Hippocampal formation (tissue), 2 donors: ENCODE results near the gene WTIP.
"Not testable (repeated sequence)": the region's sequence is repeated elsewhere in the genome, so short reads cannot be mapped to it uniquely, and the experiment has no call there.

Source experiments
- DNase-seq, 2 donors: peaks; one replicate each; lab custom pipeline; 2025; lab: John Stamatoyannopoulos, UW

Gene WTIP

GRCh38 chr19:34503531-34504272, 22.1 kb downstream of the WTIP start:
- DNase-seq = no peak

GRCh38 chr19:34504273-34504808, 22.8 kb downstream of the WTIP start:
- DNase-seq = no peak

- DNase-seq = no peak
These were observed 23.3 kb downstream of the WTIP start for GRCh38 chr19:34504809-34505291.

DNA sequence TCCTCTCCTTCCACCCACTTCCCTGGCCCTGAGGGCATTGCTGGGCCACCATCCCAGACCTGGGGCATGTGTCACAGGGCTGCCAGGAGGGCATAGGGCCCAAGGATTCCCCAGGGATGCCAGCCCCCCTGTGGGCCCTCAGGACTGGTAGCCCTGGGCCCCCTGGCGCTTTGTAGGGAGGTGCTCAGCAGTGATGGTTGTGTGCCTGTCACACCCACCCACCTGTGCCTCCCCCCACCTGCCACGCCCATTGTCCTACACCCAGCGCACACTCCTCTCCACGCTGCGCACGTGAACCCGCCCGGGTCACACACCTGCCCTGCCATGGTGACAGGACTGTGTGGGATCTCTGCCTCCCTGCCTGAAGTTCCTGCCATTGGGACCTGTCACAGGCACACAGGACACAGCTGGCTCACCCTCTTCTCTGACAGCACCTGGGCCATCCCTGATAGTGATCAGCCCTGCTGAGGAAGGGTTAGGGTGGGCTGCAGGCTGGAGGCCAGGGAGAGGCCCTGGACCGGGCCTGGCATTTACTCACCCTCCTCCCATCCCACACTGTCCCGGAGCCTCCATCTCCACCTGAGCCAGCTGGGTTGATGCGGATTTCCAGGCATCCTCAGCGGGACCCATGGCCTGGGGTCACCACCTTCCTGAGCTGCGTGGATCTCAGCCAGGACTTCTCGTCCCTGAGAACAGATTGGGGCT, 23.9 kb downstream of the WTIP start:
- DNase-seq = no peak

- no peak for DNase-seq
These were observed 24.4 kb downstream of the WTIP start for GRCh38 chr19:34506026-34506370.

GRCh38 chr19:34507414-34508067, 26.0 kb downstream of the WTIP start:
- DNase-seq = no peak

- no peak for DNase-seq
These were observed 27.0 kb downstream of the WTIP start for GRCh38 chr19:34508540-34508939.

DNA sequence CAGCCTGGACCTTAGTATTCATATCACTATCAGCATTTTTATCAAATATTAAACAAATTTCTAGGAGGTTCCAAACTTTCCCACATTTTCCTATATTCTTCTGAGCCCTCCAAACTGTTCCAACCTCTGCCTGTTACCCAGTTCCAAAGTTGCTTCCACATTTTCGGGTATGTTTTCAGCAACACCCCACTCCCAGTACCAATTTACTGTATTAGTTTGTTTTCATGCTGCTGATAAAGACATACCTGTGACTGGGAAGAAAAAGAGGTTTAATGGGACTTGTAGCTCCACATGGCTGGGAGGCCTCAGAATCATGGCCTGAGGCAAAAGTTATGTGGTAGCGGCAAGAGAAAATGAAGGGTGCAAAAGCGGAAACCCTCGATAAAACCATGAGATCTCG, 29.3 kb downstream of the WTIP start:
- DNase-seq = not testable (repeated sequence)

DNA sequence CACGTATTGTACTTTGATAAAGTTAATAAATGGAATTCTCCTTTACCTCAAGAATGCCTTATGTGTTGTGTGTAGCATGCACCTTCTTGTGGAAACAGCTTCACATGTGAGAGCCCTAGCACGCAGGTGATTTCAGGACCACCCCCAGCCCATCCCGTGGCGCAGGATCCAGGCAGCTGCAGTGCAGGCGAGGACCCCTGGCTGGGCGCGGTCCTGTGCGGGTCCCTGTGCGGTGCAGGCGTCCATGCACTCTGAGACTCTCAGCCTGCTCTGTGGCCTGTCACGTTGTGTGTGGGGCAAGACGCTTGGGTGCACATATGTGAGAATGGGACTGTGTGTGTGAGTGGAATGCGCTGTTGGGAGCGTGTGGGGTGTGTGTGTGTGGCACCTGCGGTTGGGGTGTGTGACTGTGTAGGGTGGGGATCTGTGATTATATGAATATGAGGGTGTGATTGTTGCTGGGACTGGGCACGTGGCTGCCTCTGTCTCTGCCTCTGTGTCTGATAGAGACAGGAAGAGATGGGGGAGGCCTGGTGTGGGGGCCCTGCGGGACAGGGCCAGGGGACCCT, 30.8 kb downstream of the WTIP start:
- DNase-seq = no peak

DNA sequence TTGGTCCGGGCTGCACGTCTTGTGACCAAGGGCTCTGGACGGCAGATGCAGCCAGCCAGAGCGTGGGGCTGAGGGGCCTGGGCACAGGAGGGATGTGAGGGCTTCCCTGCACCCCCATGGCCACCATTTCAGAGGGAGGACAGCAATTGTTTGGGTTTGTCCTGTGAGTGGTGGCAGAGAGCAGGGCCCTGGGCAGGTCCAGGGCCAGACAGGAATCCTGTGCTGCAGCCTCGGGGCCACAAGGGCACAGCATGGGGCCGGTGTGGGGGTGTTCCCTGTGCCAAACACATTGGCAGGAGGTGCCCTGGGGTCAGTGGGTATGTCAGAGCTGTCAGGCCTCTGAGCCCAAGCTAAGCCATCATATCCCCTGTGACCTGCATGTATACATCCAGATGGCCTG, 32.2 kb downstream of the WTIP start:
- DNase-seq = no peak

GRCh38 chr19:34519602-34520001, 38.0 kb downstream of the WTIP start:
- DNase-seq = no peak

GRCh38 chr19:34523408-34523807, 41.9 kb downstream of the WTIP start:
- no peak for DNase-seq

- DNase-seq = no peak
These were observed 43.4 kb downstream of the WTIP start for GRCh38 chr19:34525001-34525400.

- DNase-seq = no peak
These were observed 52.6 kb downstream of the WTIP start for GRCh38 chr19:34534206-34534605.

DNA sequence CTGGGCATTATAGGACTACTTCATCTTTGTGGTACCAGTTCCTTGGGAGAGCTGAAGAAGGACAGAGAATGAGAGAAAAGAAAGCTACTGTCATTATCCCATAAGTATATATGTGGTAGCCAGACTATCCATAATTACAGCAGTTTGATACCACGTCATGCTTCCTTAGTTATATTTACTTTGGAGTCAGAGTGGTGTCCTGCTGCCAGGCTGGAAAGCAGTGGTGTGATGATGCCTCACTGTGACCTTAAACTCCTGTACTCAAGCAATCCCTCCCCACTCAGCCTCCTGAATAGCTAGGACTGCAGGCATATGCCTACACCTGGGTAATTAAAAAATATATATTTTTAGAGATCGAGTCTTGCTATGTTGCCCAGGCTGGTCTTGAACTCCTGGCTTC, 57.8 kb downstream of the WTIP start:
- no peak for DNase-seq

- DNase-seq = no peak
These were observed 59.4 kb downstream of the WTIP start for GRCh38 chr19:34540811-34541557.

DNA sequence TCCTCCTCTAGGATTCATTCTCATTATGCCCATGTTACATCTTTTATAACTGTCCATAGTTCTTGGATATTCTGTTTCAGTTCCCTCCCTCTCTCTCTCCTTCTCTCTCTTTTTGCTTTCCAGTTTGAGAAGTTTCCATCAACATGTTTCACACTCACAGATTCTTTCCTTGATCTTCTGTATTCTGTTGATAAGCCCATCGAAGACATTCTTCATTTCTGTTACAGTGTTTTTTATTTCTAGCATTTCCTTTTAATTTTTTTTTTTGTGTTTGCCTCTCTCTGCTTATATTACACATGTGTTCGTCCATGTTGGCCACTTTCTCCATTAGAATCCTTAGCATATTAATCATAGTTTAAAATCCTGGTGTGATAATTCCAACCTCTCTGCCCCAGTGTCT, 68.3 kb downstream of the WTIP start:
- no peak for DNase-seq

GRCh38 chr19:34555447-34555846, 73.9 kb downstream of the WTIP start:
- DNase-seq = no peak

DNA sequence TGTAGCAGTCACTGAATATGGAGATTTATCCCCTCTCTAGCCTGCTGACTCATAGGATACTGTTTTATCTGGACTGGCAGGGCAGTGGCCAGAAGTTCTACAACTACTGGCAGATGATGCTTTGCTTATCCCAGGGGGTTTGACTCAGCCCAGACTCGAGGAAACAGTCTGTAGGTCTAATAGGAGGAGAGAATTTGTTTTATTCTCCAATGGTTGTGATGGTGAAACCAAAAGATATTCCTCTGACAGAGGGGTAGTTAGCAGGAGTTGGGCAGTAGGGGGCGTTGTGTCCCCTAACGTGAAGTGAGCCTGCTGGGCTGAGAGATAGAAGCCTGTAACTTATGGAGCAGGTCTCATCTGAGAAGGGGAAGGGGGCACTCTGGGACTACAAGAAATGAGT, 74.9 kb downstream of the WTIP start:
- DNase-seq = peak in 1 of 2 donors; percentile 1

DNA sequence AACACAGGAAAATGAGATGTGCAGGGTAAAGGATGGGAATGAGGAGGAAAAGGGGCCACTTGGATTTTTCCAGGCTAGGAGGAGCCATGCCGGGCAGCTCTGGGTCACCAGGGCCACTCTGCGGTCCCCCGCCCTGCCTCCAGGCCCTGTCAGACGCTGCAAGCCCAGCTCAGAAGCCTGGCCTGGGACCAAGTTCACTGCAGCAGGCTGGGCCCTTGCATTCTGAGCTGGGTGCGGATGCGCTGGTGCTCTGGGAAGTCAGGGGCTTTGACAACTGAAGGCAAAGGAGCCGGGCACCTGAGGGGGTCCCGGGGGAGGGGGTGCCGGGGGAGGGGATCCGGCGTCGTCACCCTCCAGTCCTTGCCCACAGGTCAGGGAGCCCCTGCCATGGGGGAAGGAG, 77.5 kb downstream of the WTIP start:
- DNase-seq = no peak

GRCh38 chr19:34560229-34560628, 78.7 kb downstream of the WTIP start:
- no peak for DNase-seq
